Keratinocyte (primary cell): Measurements from ENCODE around the gene UBE2D3. TPM values are rescaled to one million over a fixed set of nuclear protein-coding genes. Genes with fewer than 3 reads are reported as not detected.
A peak's percentile ranks its signal among the peaks of the same experiment; 100 is the strongest.

Experiments
- DNase-seq: peaks from one replicate; pipeline ENCODE4 v3.0.0-alpha.2; 2011; ENCODE audit warnings: low read depth, missing footprints, low spot score
- FAIRE-seq: peaks from 2 replicates; lab custom pipeline; 2011; peaks lifted over from hg19 to GRCh38; lab: Jason Lieb, UNC
- H2AFZ ChIP-seq: 2 replicates; pipeline ENCODE4 v1.6.0; 2012; ENCODE audit warnings: low read length, control low read depth, inconsistent platforms; ENCODE audit not compliant: control insufficient read depth
- H3K27ac ChIP-seq: 2 replicates; pipeline ENCODE4 v1.5.1; 2011; ENCODE audit warnings: low read length; ENCODE audit not compliant: control insufficient read depth, insufficient read depth
- H3K27me3 ChIP-seq: 3 replicates; pipeline ENCODE4 v1.6.0; 2011; ENCODE audit warnings: low read length; ENCODE audit not compliant: control insufficient read depth, insufficient read depth; ENCODE audit errors: extremely low read depth
- H3K36me3 ChIP-seq, 2 experiments: 2 replicates in 1 of 2; 3 replicates in 1 of 2; pipeline ENCODE4 v1.5.1; 2011; ENCODE audit warnings: low read length in 2 of 2, mild to moderate bottlenecking in 1 of 2; ENCODE audit not compliant: control insufficient read depth in 2 of 2, insufficient read depth in 2 of 2; ENCODE audit errors: extremely low read depth in 1 of 2
- H3K4me1 ChIP-seq: 3 replicates; pipeline ENCODE4 v1.5.1; 2011; ENCODE audit warnings: low read length; ENCODE audit not compliant: control insufficient read depth, insufficient read depth; ENCODE audit errors: extremely low read depth
- H3K4me2 ChIP-seq: 3 replicates; pipeline ENCODE4 v1.6.0; 2011; ENCODE audit warnings: low read depth, low read length; ENCODE audit not compliant: control insufficient read depth, insufficient read depth; ENCODE audit errors: extremely low read depth
- H3K4me3 ChIP-seq, 3 experiments: fragments of 200-600 bp in 1 of 3; sonication (generic) in 1 of 3; 2 replicates in 2 of 3; 3 replicates in 1 of 3; pipeline ENCODE4 v1.5.1; 2011 to 2016; ENCODE audit warnings: low read length in 3 of 3, mild to moderate bottlenecking in 3 of 3, control low read depth in 2 of 3, inconsistent platforms in 1 of 3, low read depth in 1 of 3, mixed read lengths in 1 of 3, mixed run types in 1 of 3, moderate library complexity in 1 of 3; ENCODE audit not compliant: control insufficient read depth in 2 of 3, insufficient read depth in 2 of 3; ENCODE audit errors: extremely low read depth in 1 of 3
- H3K79me2 ChIP-seq: 2 replicates; pipeline ENCODE4 v1.6.0; 2012; ENCODE audit warnings: low read length; ENCODE audit not compliant: control insufficient read depth, insufficient read depth
- H3K9ac ChIP-seq: 3 replicates; pipeline ENCODE4 v1.6.0; 2011; ENCODE audit warnings: low read length; ENCODE audit not compliant: control insufficient read depth, insufficient read depth; ENCODE audit errors: extremely low read depth
- H3K9me1 ChIP-seq: 3 replicates; pipeline ENCODE4 v1.6.0; 2011; ENCODE audit warnings: low read length; ENCODE audit not compliant: control insufficient read depth, insufficient read depth; ENCODE audit errors: extremely low read depth
- H3K9me3 ChIP-seq: 2 replicates; pipeline ENCODE4 v1.5.1; 2012; ENCODE audit warnings: low read depth, low read length; ENCODE audit not compliant: control insufficient read depth
- H4K20me1 ChIP-seq: 3 replicates; pipeline ENCODE4 v1.6.0; 2011; ENCODE audit warnings: low read length; ENCODE audit not compliant: control insufficient read depth, insufficient read depth; ENCODE audit errors: extremely low read depth
- CTCF ChIP-seq, 3 experiments: IDR thresholded peaks in 1 of 3; conservative IDR thresholded peaks in 1 of 3; optimal IDR thresholded peaks in 1 of 3; 2 replicates in 2 of 3; 3 replicates in 1 of 3; pipeline versions ENCODE3 to v1.5.1; 2011; ENCODE audit warnings: low read length in 3 of 3, mild to moderate bottlenecking in 3 of 3, moderate library complexity in 2 of 3, control low read depth in 1 of 3, inconsistent platforms in 1 of 3; ENCODE audit not compliant: insufficient read depth in 2 of 3; ENCODE audit errors: extremely low read depth in 1 of 3
- EZH2 ChIP-seq: IDR thresholded peaks from one replicate; pipeline ENCODE4 v1.6.1; 2012; ENCODE audit warnings: inconsistent platforms, mild to moderate bottlenecking, low read length, moderate library complexity
- dilution Hi-C: fragments of 300-500 bp; cut with MboI; formaldehyde crosslinking; loops from one replicate; pipeline ENCODE4 v1.7.0; 2020; ENCODE audit warnings: low sequenced_read_pairs; ENCODE audit not compliant: extremely low pct_ligation_motif_present
- polyA plus RNA-seq, 5 experiments: library from polyadenylated mRNA; depleted of rRNA in 3 of 5; stranded (reverse) in 3 of 5; stranded (forward) in 1 of 5; unstranded in 1 of 5; fragments of >200 nt; gene quantifications; 1 replicate in 1 of 5; 2 replicates in 3 of 5; 3 replicates in 1 of 5; pipeline versions ENCODE4 v1.2.1 to v1.2.3, GENCODE V29; 2011 to 2012; ENCODE audit warnings: missing spikeins in 2 of 5, low read depth in 1 of 5, low replicate concordance in 1 of 5

UBE2D3 gene
- polyA plus RNA-seq, 1 donor (not counting 4 experiments of a cell fraction or from before 2014, with no cell fraction given) = 567 TPM

- dilution Hi-C loops = no loop called here
- DNase-seq = no peak
- Histone ChIP-seq H3K4me2 (peak overlapping the region; percentile 100), H3K9me1 (no peaks in the 10 kb centered on the region), H2AFZ (peak overlapping the region; percentile 94), H3K36me3 (no peaks in the 10 kb centered on the region), H3K4me1 (peaks cover 9% of the 10 kb centered on the region), H3K4me3 (peak overlapping the region; percentile 72 to 91 (median 74)), H4K20me1 (no peaks in the 10 kb centered on the region), H3K27me3 (no peaks in the 10 kb centered on the region), H3K27ac (no peak overlapping the region), H3K9me3 (no peaks in the 10 kb centered on the region), H3K79me2 (peaks cover 19% of the 10 kb centered on the region), H3K9ac (peak overlapping the region; percentile 89)
- peak; percentile 51 for FAIRE-seq
- TF ChIP-seq CTCF (optimal IDR thresholded peaks at IDR 0.05 in 1 of 3, IDR thresholded peaks at IDR 0.05 in 1 of 3, conservative IDR thresholded peaks at IDR 0.05 in 1 of 3; ENCODE audit: extremely low read depth in 1 of 3, insufficient read depth in 2 of 3, low read length in 3 of 3) (no peak), EZH2 (no peak)
These were observed 66.1 kb downstream of the UBE2D3 start for GRCh38 chr4:102761296-102761701.

- TF ChIP-seq EZH2 = no peak
- TF ChIP-seq CTCF (optimal IDR thresholded peaks at IDR 0.05 in 1 of 3, IDR thresholded peaks at IDR 0.05 in 1 of 3, conservative IDR thresholded peaks at IDR 0.05 in 1 of 3; ENCODE audit: extremely low read depth in 1 of 3, insufficient read depth in 2 of 3, low read length in 3 of 3) = peak in 1 of 3 experiments; percentile 10
- dilution Hi-C loops = no loop called here
- H3K4me3 ChIP-seq = peak within 1 kb of the TSS; percentile 72 to 91 (median 74)
- peak within 1 kb of the TSS; percentile 100 for H3K4me2 ChIP-seq
- no peaks in the 10 kb centered on the region for H3K36me3 ChIP-seq
- no peaks in the 10 kb centered on the region for H4K20me1 ChIP-seq
- FAIRE-seq = no peak
- DNase-seq = no peak
- peak within 1 kb of the TSS; percentile 67 for H3K27ac ChIP-seq
- no peaks in the 10 kb centered on the region for H3K9me1 ChIP-seq
- no peaks in the 10 kb centered on the region for H3K9me3 ChIP-seq
- peaks cover 19% of the 10 kb centered on the region for H3K79me2 ChIP-seq
- peak within 1 kb of the TSS; percentile 94 for H2AFZ ChIP-seq
- no peaks in the 10 kb centered on the region for H3K27me3 ChIP-seq
- H3K9ac ChIP-seq = peak within 1 kb of the TSS; percentile 89
- peaks cover 9% of the 10 kb centered on the region for H3K4me1 ChIP-seq
These were observed 66.6 kb downstream of the UBE2D3 start, which contains the start of gene MANBA for GRCh38 chr4:102760645-102761295. Gene MANBA, minus strand, starts transcription at chr4:102760968. Its CDS starts 74 bp downstream, at chr4:102760894.
